NCI-H69 (cell line): ENCODE results near the gene TAS2R40.
"Not testable (repeated sequence)": the region's sequence is repeated elsewhere in the genome, so short reads cannot be mapped to it uniquely, and the experiment has no call there.

Source experiments
- DNase-seq: peaks from one replicate; lab custom pipeline; 2025; lab: John Stamatoyannopoulos, UW

The TAS2R40 gene

GRCh38 chr7:143250199-143250598 lies 28.4 kb downstream of the TAS2R40 start:
- DNase-seq: no peak

DNA sequence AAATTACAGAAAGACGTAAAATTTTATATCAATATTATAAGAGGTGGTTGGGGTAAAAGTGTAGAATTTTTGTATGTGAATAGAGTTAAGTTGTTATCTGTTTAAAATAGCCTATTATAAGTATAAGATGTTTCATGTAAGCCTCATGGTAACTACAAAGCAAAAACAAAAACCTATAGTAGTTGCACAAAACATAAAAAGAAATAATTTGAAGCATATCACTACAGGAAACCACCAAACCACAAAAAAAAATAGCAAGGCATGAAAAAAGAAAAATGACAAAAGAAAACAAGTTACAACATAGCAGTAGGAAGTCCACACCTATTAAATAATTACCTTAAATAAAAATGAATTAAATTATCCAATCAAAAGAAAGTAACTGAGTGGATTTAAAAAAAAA lies 29.0 kb downstream of the TAS2R40 start:
- DNase-seq: no peak

GRCh38 chr7:143252006-143252405 lies 30.2 kb downstream of the TAS2R40 start:
- no peak for DNase-seq

DNA sequence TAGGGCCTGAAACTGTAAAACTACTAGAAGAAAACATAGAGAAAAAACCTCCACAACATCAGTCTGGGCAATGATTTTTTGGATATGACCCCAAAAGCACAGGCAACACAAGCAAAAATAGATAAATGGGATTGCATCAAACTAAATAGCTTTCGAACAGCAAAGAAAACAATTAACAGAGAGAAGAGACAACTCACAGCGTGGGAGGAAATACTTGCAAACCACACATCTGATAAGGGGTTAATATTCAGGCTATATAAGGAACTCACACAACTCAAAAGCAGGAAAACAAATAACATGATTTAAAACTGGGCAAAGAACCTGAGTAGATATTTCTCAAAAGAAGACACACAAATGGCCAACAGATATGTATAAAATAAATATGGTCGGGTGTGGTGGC lies 33.7 kb downstream of the TAS2R40 start:
- no peak for DNase-seq

DNA sequence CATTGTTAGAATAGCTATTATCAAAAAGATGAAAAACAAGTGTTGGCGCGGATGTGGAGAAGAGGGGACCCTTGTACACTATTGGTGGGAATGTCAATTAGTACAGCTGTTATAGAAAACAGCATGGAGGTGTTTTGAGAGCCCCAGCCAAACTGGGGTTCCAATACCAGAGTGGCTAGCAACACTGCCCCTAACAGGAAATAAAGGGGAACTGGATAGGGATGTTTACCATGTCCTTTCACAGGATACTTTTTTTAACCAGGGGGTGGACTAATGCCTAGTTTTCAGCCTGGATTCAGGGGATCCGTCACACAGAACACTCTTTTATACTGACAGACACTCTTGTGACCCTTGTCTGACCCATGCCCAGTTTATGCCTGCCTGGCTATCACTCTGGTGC lies 34.5 kb downstream of the TAS2R40 start:
- no peak for DNase-seq

DNA sequence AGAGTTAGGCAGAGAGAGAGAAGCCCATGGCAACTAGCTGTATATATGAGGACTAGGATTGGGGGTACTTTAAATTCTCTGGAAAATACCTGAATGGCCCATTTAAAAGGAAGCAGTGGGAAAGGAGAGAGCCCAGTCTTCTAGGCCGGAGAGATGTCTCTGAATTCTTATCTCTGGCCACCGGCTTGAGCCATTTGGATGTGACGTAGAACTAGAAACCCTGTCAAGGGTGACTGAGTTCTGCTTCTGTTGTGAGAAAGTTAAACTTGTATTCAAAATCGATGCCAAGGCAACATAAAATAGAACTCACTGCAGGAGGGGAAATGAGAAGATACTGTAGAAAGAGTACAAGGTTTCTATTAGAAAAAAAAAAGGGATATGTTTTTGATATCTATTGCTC lies 35.1 kb downstream of the TAS2R40 start:
- no peak for DNase-seq

DNA sequence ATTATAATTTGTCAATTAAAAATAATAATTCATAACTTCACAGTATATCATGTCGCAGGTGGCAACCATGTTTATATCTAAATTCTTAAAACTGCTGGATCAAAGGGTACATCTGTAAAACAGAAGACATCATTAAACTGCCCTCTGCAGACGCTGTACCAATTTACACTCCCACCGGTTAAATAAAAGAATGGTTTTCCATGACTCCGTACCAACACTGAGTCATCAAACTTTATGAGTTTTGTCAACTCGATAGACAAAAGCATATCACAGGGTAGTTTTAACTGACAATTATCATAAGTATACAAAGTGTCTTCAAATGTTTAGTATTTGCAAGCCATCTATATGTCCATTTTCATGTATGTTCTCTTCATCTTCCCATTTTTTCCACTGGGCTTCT lies 35.7 kb downstream of the TAS2R40 start:
- DNase-seq: peak; percentile 44

DNA sequence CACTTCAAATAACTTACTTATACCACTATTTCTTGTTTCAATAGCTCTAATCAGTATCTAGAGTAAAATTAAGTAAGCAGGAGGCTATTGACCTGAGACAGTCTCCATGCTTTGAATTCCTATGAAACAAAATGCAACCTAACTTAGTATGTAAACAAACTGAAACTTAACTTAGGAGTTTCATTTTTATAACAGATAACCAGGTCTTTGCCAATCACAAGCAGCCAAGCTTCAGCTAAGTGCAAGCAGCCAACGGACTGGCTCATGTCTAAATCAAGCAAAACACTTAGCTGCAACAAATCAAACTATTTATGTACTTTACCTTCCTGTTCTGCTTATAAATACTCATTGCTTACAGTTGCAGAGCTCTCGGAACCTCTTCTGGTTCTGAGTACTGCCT lies 37.0 kb downstream of the TAS2R40 start:
- DNase-seq: no peak

DNA sequence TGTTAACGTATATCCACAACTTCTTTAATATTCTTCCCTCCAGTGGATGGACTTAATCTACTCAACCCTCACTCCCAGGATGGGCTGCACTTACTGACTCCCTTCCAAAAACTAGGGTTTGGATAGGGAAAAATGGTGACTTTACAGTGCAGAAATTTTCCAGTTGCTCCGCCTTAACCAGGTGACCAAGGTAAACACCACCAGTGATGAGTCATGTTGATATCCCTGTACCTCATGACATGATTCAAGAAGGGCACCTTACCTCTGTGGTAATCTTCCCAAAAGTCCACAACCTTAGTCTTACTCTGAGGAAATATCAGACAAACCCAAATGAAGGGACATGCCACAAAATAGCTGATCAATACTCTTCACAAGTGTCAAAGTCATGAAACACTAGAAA lies 37.9 kb downstream of the TAS2R40 start:
- peak; percentile 15 for DNase-seq

DNA sequence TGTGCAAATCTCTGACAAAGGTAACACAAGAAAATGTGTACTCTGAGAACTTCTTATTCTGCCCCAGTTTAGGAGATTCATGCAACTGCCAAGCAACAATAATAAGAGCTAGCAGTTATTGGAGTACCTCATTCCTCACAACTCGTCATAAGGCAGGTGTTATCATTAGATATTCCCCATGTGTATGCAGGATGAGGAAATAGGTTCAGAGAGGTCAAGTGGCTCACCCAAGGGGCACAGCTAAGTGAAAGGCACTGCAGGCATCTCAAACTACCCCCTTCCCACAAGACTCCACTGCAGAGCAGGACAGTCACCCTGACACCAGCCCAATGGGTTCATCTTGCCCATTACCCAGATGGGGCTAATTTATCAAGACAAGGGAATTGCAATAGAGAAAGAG lies 40.1 kb downstream of the TAS2R40 start:
- DNase-seq: no peak

- DNase-seq: peak; percentile 91
Observed at GRCh38 chr7:143263266-143264195, 41.7 kb downstream of the TAS2R40 start, which contains the start of gene GSTK1. Gene GSTK1, plus strand, starts transcription at chr7:143263441. Its CDS starts 73 bp downstream, at chr7:143263514.

DNA sequence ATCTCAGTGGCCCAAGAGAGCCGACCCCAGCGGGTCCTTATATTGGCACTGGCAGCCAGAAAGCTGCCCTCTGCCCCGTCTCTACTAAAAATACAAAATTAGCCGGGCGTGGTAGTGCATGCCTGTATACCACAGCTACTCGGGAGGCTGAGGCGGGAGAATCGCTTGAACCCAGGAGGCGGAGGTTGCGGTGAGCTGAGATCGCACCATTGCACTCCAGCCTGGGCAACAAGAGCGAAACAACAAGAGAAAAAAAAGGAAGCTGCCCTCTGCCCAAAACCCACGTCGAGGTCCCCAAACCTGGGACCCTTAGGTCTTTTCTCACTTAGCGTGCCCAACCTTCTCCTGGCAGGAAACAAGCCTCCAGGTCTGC lies 42.3 kb downstream of the TAS2R40 start:
- not testable (repeated sequence) for DNase-seq

DNA sequence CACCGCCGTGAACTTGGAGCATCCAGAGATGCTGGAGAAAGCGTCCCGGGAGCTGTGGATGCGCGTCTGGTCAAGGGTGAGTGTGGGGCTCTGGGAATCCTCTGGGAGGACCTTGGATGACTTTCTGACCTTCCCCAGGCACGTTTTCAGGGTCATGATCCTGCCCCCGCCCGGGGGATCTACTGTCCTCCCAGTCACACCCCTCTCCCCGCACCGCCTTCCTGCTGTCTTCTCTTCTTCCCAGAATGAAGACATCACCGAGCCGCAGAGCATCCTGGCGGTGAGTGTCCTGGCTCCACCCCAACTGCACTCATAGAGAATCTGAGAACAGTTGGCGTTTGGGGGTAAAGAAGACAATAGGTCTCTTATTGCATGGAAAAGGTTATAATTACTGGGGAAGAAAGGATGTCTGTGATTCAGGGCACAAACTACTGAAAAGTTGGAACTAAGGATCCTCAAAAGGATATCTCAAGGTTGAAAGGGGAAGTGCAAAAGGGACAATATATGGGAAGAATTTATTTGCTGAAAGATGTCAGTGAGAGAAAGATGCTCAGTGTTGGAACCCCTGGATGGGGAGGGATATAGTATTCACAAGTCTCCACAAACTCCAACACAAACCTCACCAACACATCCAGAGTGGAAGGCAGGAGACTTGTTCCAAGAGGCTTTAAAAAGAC lies 43.3 kb downstream of the TAS2R40 start:
- no peak for DNase-seq

- no peak for DNase-seq
Observed at GRCh38 chr7:143269251-143269650, 47.4 kb downstream of the TAS2R40 start.

GRCh38 chr7:143271240-143271639 lies 49.4 kb downstream of the TAS2R40 start:
- no peak for DNase-seq
